Gastrocnemius medialis (tissue), 4 donors: ENCODE data around the gene PRKCH.

Source experiments
- POLR2A ChIP-seq, 2 donors: fragments of 450-650 bp; IDR thresholded peaks; one replicate each; pipeline ENCODE4 v1.6.1; 2017; ENCODE audit warnings: antibody characterized with exemption in 2 of 2, mild to moderate bottlenecking in 2 of 2, moderate library complexity in 2 of 2
- TF ChIP-seq, protein P1 (sequence below), 5 experiments: fragments of 450-650 bp in 3 of 5; fragments of 200-600 bp in 2 of 5; sonication (generic) in 2 of 5; IDR thresholded peaks in 4 of 5; conservative IDR thresholded peaks in 1 of 5; 1 replicate in 4 of 5; 2 replicates in 1 of 5; pipeline ENCODE4 v1.5.1; 2016 to 2019; ENCODE audit warnings: antibody characterized with exemption in 5 of 5, mild to moderate bottlenecking in 3 of 5, moderate library complexity in 3 of 5

DNA sequence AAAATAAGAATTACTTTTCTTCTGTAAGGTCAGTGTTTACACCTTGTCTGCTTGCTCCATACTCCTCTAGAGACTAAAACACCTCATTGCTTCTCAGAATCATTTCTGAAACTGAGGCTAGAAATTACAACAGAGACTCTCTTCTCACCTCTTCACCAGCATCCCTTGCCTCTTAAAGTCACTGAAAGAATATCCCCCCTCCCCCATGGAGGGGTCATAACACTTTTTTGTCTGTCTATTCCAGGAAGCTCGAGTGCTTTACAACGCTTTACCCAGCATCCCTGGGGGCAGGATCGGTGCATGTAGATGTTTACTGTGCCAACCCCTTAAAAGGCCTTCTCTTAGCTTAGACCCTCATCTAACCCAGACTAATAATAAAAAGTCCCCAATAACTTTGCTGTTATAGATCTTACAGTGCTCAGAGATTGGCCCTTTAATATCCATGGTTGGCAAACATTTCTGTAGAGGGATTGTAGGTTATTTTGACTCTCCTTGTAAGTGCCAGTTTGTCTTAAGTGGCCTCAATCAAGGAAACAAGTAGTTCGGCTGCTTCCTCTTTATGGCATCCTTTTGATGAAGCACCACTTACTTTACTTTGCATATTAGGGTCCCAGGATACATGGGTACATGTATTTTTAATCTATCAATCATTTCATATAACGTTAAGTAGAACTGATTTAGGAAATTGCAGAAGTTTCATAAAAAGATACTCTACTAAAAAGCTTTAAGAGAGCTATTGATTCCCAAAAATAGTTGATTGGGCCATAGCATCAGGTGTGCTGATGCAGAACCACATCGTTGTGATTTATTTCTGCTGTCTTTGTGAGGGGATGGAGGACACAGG lies 29.3 kb downstream of the PRKCH start:
- TF ChIP-seq, protein P1, sequence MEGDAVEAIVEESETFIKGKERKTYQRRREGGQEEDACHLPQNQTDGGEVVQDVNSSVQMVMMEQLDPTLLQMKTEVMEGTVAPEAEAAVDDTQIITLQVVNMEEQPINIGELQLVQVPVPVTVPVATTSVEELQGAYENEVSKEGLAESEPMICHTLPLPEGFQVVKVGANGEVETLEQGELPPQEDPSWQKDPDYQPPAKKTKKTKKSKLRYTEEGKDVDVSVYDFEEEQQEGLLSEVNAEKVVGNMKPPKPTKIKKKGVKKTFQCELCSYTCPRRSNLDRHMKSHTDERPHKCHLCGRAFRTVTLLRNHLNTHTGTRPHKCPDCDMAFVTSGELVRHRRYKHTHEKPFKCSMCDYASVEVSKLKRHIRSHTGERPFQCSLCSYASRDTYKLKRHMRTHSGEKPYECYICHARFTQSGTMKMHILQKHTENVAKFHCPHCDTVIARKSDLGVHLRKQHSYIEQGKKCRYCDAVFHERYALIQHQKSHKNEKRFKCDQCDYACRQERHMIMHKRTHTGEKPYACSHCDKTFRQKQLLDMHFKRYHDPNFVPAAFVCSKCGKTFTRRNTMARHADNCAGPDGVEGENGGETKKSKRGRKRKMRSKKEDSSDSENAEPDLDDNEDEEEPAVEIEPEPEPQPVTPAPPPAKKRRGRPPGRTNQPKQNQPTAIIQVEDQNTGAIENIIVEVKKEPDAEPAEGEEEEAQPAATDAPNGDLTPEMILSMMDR (IDR thresholded peaks at IDR 0.05 in 4 of 5, conservative IDR thresholded peaks at IDR 0.05 in 1 of 5), result no peak
- no peak for TF ChIP-seq POLR2A (IDR thresholded peaks at IDR 0.05)
